Tibial nerve (tissue), 3 donors: ENCODE measurements around the gene FOLR3.

Source experiments
- EP300 ChIP-seq, 2 donors: sonication (generic); formaldehyde crosslinking; IDR thresholded peaks; one replicate each; pipeline ENCODE4 v1.6.1; 2017; ENCODE audit warnings: antibody characterized with exemption in 2 of 2, mild to moderate bottlenecking in 1 of 2
- POLR2A ChIP-seq, 2 donors: fragments of 450-650 bp; IDR thresholded peaks; one replicate each; pipeline ENCODE4 v1.6.1; 2017; ENCODE audit warnings: antibody characterized with exemption in 2 of 2, mild to moderate bottlenecking in 2 of 2, moderate library complexity in 2 of 2

- TF ChIP-seq POLR2A (IDR thresholded peaks at IDR 0.05) (no peak), EP300 (IDR thresholded peaks at IDR 0.05) (no peak)
Observed at GRCh38 chr11:72120930-72121329, 14.6 kb upstream of the FOLR3 start.
